ENCODE data around the gene ANKRD18A. TPM values are rescaled to one million over a fixed set of nuclear protein-coding genes. Genes with fewer than 3 reads are reported as not detected.
"Not testable (repeated sequence)": the region's sequence is repeated elsewhere in the genome, so short reads cannot be mapped to it uniquely, and the experiment has no call there.

The ANKRD18A gene
- total and polyA plus RNA-seq, 2 of the 13 experiments (the other 11 are each of a cell fraction or from before 2014, with no cell fraction given), result 5.9 to 7.6 TPM

GRCh38 chr9:38559172-38559571, 61.2 kb downstream of the ANKRD18A start:
- DNase-seq (ENCODE audit: low spot score); in situ Hi-C loops (cut with HindIII; ENCODE audit: extremely low pct_ligation_motif_present, low pct_unique_long_range_greater_than_20kb); H3K4me1 ChIP-seq (ENCODE audit: insufficient read depth, low read length); H3K79me2 ChIP-seq (ENCODE audit: insufficient read depth, low read length); H2AFZ ChIP-seq (ENCODE audit: low read length); ATAC-seq; BruUV-seq (replicated peaks); H4K20me1 ChIP-seq (ENCODE audit: insufficient read depth, low read length); H3K27me3 ChIP-seq (ENCODE audit: control insufficient read depth in 1 of 2, insufficient read depth in 2 of 2, low read length in 2 of 2); H3K4me3 ChIP-seq (replicated peaks in 1 of 3; ENCODE audit: insufficient read depth in 1 of 3, low read depth in 2 of 3, low read length in 3 of 3); H3K9ac ChIP-seq (ENCODE audit: insufficient read depth, low read depth, low read length); intact Hi-C loops (cut with micrococcal nuclease; ENCODE audit: unreplicated experiment); POLR2A ChIA-PET; FAIRE-seq; H3K36me3 ChIP-seq (replicated peaks in 1 of 2; ENCODE audit: control insufficient read depth in 1 of 2, insufficient read depth in 2 of 2, low read length in 2 of 2); H3K4me2 ChIP-seq (ENCODE audit: low read depth, low read length); H3K27ac ChIP-seq (ENCODE audit: extremely low read length, insufficient read depth, low read length); H3K9me3 ChIP-seq (ENCODE audit: low read length); CTCF ChIA-PET (ENCODE audit: low intra/inter-chr PET ratio, low total read pairs): not testable (repeated sequence)
- 94% methylated on average over 3 of the region's 3 CpGs for WGBS (ENCODE audit: low lambda C conversion rate)

DNA sequence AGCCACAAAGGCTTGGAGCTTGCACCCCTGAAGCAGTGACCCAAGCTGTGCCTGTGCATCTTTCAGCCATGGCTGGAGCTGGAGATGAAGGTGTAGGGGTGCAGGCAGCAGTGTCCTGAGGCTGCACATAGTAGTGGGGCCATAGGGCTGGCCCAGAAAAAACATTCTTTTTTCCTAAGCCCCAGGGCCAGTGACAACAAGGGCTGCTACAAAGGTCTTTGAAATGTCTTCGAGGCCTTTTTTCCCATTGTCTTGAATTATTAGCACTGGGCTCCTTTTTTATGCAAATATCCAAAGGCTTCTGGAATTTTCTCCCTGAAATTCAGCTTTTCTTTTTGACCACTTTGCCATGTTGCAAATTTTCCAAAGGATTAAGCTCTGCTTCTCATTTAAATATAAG, 62.6 kb downstream of the ANKRD18A start:
- ATAC-seq; FAIRE-seq; H3K9ac ChIP-seq (ENCODE audit: insufficient read depth, low read depth, low read length); H3K79me2 ChIP-seq (ENCODE audit: insufficient read depth, low read length); H4K20me1 ChIP-seq (ENCODE audit: insufficient read depth, low read length); POLR2A ChIA-PET; H3K27ac ChIP-seq (ENCODE audit: extremely low read length, insufficient read depth, low read length); H3K27me3 ChIP-seq (ENCODE audit: control insufficient read depth in 1 of 2, insufficient read depth in 2 of 2, low read length in 2 of 2); H3K4me2 ChIP-seq (ENCODE audit: low read depth, low read length); in situ Hi-C loops (cut with HindIII; ENCODE audit: extremely low pct_ligation_motif_present, low pct_unique_long_range_greater_than_20kb); CTCF ChIA-PET (ENCODE audit: low intra/inter-chr PET ratio, low total read pairs); H3K9me3 ChIP-seq (ENCODE audit: low read length); H2AFZ ChIP-seq (ENCODE audit: low read length); intact Hi-C loops (cut with micrococcal nuclease; ENCODE audit: unreplicated experiment); H3K4me1 ChIP-seq (ENCODE audit: insufficient read depth, low read length); DNase-seq (ENCODE audit: low spot score); H3K4me3 ChIP-seq (replicated peaks in 1 of 3; ENCODE audit: insufficient read depth in 1 of 3, low read depth in 2 of 3, low read length in 3 of 3); H3K36me3 ChIP-seq (replicated peaks in 1 of 2; ENCODE audit: control insufficient read depth in 1 of 2, insufficient read depth in 2 of 2, low read length in 2 of 2): not testable (repeated sequence)
- 67% methylated on average over 1 of the region's 1 CpG for WGBS (ENCODE audit: low lambda C conversion rate)
- BruUV-seq (replicated peaks), result TSS peak; percentile 33

DNA sequence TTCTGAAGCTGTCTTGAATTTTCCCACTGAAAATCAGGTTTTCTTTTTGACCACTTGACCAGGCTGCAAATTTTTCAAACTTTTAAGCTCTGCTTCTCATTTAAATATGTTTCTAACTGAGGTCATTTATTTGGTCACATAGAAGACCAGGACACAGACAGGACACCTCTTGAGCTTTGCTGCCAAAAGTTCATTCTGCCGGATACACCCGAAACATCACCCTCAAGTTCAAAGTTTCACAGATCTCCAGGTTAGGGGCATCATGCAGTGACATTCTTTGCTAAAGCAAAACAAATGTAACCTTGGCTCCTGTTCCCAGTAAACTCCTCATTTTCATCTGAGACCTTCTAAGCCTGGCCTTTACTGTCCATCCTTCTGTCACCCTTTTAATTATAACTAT, 65.4 kb downstream of the ANKRD18A start:
- H3K4me1 ChIP-seq (ENCODE audit: insufficient read depth, low read length); POLR2A ChIA-PET; H3K4me2 ChIP-seq (ENCODE audit: low read depth, low read length); in situ Hi-C loops (cut with HindIII; ENCODE audit: extremely low pct_ligation_motif_present, low pct_unique_long_range_greater_than_20kb); ATAC-seq; BruUV-seq (replicated peaks); H3K27ac ChIP-seq (ENCODE audit: extremely low read length, insufficient read depth, low read length); H3K27me3 ChIP-seq (ENCODE audit: control insufficient read depth in 1 of 2, insufficient read depth in 2 of 2, low read length in 2 of 2); H3K4me3 ChIP-seq (replicated peaks in 1 of 3; ENCODE audit: insufficient read depth in 1 of 3, low read depth in 2 of 3, low read length in 3 of 3); H2AFZ ChIP-seq (ENCODE audit: low read length); H3K36me3 ChIP-seq (replicated peaks in 1 of 2; ENCODE audit: control insufficient read depth in 1 of 2, insufficient read depth in 2 of 2, low read length in 2 of 2); H3K9me3 ChIP-seq (ENCODE audit: low read length); H3K79me2 ChIP-seq (ENCODE audit: insufficient read depth, low read length); H4K20me1 ChIP-seq (ENCODE audit: insufficient read depth, low read length); DNase-seq (ENCODE audit: low spot score); CTCF ChIA-PET (ENCODE audit: low intra/inter-chr PET ratio, low total read pairs); H3K9ac ChIP-seq (ENCODE audit: insufficient read depth, low read depth, low read length); intact Hi-C loops (cut with micrococcal nuclease; ENCODE audit: unreplicated experiment): not testable (repeated sequence)
- 83% methylated on average over 2 of the region's 2 CpGs for WGBS (ENCODE audit: low lambda C conversion rate)
- FAIRE-seq, result peak; percentile 32

DNA sequence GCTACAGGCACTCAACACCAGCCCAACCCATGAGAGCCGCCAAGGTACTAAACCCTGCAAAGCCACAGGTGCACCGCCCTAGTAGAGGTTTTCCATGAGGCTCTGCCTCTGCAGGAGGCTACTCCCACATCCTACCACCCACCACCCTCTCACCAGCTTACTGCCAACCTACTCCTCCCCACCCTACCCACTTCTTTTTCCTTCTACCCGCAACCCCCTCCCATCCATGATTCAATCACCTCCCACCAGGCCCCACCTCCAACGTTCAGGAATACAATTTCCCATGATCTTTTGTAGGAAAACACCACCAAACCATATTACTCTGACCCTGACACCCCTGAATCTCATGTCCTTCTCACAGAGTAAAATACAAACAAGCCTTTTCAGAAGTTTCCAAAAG, 67.4 kb downstream of the ANKRD18A start:
- H3K9ac ChIP-seq (ENCODE audit: insufficient read depth, low read depth, low read length); ATAC-seq; DNase-seq (ENCODE audit: low spot score): not testable (repeated sequence)

More for the DNA sequence above, 67.4 kb downstream of the ANKRD18A start:
- H3K36me3 ChIP-seq (replicated peaks in 1 of 2; ENCODE audit: control insufficient read depth in 1 of 2, insufficient read depth in 2 of 2, low read length in 2 of 2); H2AFZ ChIP-seq (ENCODE audit: low read length); H3K9me3 ChIP-seq (ENCODE audit: low read length); H3K27me3 ChIP-seq (ENCODE audit: control insufficient read depth in 1 of 2, insufficient read depth in 2 of 2, low read length in 2 of 2); CTCF ChIA-PET (ENCODE audit: low intra/inter-chr PET ratio, low total read pairs); FAIRE-seq; H3K27ac ChIP-seq (ENCODE audit: extremely low read length, insufficient read depth, low read length); H4K20me1 ChIP-seq (ENCODE audit: insufficient read depth, low read length); POLR2A ChIA-PET; intact Hi-C loops (cut with micrococcal nuclease; ENCODE audit: unreplicated experiment); H3K4me1 ChIP-seq (ENCODE audit: insufficient read depth, low read length); H3K4me2 ChIP-seq (ENCODE audit: low read depth, low read length); BruUV-seq (replicated peaks); in situ Hi-C loops (cut with HindIII; ENCODE audit: extremely low pct_ligation_motif_present, low pct_unique_long_range_greater_than_20kb); H3K79me2 ChIP-seq (ENCODE audit: insufficient read depth, low read length); H3K4me3 ChIP-seq (replicated peaks in 1 of 3; ENCODE audit: insufficient read depth in 1 of 3, low read depth in 2 of 3, low read length in 3 of 3): not testable (repeated sequence)
- WGBS (ENCODE audit: low lambda C conversion rate), result 69% methylated on average over 2 of the region's 4 CpGs
